HG02973 (cell line): ENCODE results near the gene C4A.
"Not testable (repeated sequence)": the region's sequence is repeated elsewhere in the genome, so short reads cannot be mapped to it uniquely, and the experiment has no call there.

ENCODE experiments used
- ATAC-seq: cut with Tn5 transposase; IDR thresholded peaks from one replicate; pipeline ENCODE4 v1.9.1; 2021; ENCODE audit warnings: moderate library complexity; ENCODE audit not compliant: unreplicated experiment

C4A gene

DNA sequence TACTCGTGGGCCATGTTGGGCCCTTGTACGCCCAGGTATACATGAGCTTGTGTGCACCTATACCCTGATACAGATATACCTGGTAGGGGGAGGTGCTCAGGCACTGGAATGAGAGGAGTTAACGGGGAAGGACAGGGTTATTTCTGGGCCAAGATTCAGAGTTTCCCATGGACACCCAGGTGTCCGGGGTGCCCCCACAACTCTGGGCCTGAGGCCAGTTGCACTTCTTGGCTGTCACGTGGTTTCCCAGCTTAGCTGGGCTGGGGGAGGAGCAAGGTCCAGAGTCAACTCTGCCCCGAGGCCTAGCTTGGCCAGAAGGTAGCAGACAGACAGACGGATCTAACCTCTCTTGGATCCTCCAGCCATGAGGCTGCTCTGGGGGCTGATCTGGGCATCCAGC lies at the start of gene C4A:
C4A (plus strand) TSS at position 314 of the 400 bp plus-strand sequence; CDS start at position 365, 51 bp downstream.
- not testable (repeated sequence) for ATAC-seq

DNA sequence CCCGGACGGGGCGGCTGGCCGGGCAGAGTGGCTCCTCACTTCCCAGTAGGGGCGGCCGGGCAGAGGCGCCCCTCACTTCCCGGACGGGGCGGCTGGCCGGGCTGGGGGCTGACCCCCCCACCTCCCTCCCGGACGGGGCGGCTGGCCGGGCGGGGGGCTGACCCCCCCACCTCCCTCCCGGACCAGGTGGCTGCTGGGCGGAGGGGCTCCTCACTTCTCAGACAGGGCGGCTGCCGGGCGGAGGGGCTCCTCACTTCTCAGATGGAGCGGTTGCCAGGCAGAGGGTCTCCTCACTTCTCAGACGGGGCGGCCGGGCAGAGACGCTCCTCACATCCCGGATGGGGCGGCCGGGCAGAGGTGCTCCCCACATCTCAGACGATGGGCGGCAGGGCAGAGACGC lies 49.7 kb upstream of the C4A start:
- not testable (repeated sequence) for ATAC-seq

DNA sequence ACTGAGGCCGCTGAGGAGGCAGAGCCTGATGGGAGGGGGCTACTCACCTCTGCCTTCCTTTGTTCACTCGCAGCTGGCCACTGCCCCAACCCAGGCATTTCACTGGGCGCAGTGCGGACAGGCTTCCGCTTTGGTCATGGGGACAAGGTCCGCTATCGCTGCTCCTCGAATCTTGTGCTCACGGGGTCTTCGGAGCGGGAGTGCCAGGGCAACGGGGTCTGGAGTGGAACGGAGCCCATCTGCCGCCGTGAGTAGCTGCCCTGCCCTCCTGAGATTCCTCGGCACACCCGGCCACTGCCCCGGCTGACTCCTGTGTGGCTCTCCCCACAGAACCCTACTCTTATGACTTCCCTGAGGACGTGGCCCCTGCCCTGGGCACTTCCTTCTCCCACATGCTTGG lies 48.3 kb upstream of the C4A start:
- no peak for ATAC-seq

DNA sequence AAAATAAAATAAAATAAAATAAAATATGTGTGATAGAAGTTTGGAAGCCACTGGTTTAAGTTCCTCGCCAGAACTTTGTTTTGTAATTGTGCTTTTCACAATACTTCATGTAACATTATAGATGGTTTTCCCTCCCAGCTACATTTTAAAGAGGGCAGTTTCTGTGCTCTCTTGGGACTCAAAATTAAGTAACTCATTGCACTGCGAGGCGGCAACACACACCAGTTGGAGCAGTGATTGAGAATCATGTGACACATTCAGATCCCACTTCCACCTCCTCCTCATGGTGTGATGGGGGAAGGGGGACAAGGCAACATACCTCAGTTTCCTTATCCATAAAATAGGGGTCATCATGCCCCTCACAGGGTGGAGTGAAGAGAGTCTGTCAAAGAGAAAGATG lies 46.8 kb upstream of the C4A start:
- no peak for ATAC-seq

DNA sequence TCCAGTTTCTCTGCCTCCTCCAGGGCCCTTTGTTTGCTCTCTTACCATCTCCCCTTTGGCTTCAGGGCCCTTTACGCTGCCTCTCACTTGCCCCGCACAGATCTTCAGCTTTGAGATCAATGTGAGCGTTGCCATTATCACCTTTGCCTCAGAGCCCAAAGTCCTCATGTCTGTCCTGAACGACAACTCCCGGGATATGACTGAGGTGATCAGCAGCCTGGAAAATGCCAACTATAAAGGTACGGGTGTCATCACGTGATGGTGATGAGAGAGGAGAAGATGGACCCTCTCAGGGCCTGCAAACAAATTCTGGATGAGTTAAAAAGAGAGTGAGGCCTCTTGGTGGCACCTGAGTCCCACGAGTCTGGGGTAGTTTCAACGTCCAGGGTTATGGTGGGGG lies 46.0 kb upstream of the C4A start:
- no peak for ATAC-seq

DNA sequence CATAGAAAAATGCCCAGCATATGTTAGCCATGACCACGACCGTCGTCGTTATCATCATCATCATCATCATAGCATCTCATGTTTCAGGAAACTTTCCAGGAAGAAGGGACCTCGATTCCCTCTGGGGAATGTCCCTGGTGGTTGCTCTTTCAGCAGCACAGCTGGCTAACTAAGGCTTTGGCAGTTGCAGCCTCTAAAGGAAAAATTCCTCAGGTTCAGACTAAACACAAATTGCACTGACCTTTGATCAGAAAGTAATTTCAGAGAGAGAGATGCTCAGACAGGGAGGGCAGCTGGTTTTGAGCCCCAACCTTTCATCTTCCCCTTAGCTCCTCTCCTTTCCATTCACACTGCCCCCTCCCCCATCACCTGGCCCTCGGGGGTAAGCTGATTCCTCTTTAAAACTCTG lies 41.6 kb upstream of the C4A start:
- ATAC-seq, result no peak

DNA sequence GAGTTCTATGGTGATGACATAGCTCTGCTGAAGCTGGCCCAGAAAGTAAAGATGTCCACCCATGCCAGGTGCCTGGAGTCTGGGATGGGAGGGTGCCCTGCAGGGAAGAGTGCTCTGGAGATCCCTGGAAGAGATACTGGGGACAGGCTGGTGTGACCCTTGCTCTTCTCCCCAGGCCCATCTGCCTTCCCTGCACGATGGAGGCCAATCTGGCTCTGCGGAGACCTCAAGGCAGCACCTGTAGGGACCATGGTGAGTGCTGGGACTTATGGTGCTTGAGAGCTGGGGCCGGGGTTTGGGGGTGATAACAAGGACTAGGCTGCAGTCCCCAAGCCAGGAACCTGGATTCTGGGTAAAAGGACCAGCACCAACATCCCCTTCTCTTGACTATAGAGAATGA lies 38.1 kb upstream of the C4A start:
- ATAC-seq, result no peak

DNA sequence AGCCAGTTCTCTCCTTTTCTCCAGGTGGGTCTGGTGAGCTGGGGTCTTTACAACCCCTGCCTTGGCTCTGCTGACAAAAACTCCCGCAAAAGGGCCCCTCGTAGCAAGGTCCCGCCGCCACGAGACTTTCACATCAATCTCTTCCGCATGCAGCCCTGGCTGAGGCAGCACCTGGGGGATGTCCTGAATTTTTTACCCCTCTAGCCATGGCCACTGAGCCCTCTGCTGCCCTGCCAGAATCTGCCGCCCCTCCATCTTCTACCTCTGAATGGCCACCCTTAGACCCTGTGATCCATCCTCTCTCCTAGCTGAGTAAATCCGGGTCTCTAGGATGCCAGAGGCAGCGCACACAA lies 36.7 kb upstream of the C4A start:
- no peak for ATAC-seq

DNA sequence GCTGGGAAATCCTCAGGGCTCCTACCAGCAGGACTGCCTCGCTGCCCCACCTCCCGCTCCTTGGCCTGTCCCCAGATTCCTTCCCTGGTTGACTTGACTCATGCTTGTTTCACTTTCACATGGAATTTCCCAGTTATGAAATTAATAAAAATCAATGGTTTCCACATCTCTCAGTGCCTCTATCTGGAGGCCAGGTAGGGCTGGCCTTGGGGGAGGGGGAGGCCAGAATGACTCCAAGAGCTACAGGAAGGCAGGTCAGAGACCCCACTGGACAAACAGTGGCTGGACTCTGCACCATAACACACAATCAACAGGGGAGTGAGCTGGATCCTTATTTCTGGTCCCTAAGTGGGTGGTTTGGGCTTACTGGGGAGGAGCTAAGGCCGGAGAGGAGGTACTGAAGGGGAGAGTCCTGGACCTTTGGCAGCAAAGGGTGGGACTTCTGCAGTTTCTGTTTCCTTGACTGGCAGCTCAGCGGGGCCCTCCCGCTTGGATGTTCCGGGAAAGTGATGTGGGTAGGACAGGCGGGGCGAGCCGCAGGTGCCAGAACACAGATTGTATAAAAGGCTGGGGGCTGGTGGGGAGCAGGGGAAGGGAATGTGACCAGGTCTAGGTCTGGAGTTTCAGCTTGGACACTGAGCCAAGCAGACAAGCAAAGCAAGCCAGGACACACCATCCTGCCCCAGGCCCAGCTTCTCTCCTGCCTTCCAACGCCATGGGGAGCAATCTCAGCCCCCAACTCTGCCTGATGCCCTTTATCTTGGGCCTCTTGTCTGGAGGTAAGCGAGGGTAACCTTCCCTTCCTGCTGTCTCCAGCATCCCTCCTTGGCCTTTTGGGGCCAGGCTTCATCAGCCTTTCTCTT lies 36.1 kb upstream of the C4A start, which contains the start of gene CFB:
CFB (plus strand) TSS at position 589 of the 863 bp plus-strand sequence; CDS start at position 716, 127 bp downstream.
- ATAC-seq, result no peak

DNA sequence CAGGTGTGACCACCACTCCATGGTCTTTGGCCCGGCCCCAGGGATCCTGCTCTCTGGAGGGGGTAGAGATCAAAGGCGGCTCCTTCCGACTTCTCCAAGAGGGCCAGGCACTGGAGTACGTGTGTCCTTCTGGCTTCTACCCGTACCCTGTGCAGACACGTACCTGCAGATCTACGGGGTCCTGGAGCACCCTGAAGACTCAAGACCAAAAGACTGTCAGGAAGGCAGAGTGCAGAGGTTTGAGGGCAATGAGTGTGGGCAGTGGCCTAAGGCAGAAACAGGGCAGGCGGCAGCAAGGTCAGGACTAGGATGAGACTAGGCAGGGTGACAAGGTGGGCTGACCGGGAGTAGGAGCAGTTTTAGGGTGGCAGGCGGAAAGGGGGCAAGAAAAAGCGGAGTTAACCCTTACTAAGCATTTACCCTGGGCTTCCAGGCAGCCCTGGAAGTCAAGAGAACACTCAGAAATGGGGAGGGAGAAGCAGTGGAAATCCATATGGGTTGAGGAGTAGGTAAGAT lies 35.4 kb upstream of the C4A start:
- ATAC-seq, result no peak

DNA sequence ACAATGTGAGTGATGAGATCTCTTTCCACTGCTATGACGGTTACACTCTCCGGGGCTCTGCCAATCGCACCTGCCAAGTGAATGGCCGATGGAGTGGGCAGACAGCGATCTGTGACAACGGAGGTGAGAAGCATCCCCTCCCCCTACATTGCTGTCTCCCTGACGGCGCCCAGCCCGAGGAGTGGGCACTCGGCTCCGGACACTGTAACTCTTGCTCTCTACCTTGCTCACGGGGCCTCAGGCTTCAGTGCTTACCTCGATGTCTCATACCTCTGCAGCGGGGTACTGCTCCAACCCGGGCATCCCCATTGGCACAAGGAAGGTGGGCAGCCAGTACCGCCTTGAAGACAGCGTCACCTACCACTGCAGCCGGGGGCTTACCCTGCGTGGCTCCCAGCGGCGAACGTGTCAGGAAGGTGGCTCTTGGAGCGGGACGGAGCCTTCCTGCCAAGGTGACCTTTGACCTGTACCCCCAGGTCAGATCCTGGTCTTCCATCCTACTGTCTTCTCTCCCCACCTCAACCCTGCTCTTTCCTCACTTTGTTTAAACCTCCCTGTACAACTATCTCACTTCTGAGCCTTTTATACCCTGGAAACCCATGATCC lies 34.7 kb upstream of the C4A start:
- no peak for ATAC-seq

DNA sequence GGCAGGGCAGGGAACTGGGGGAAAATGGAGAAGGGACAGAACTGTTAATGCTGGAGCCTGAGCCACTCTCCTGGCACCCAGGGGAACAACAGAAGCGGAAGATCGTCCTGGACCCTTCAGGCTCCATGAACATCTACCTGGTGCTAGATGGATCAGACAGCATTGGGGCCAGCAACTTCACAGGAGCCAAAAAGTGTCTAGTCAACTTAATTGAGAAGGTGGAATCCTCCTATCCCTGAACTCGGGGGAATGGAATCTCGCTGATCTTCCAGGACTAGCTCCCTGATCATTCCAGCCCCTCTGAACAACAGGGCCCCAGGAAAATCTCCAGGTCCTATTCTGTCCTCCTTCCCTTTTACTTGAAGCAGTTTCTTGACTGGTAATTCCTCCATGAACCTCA lies 34.0 kb upstream of the C4A start:
- ATAC-seq, result no peak

DNA sequence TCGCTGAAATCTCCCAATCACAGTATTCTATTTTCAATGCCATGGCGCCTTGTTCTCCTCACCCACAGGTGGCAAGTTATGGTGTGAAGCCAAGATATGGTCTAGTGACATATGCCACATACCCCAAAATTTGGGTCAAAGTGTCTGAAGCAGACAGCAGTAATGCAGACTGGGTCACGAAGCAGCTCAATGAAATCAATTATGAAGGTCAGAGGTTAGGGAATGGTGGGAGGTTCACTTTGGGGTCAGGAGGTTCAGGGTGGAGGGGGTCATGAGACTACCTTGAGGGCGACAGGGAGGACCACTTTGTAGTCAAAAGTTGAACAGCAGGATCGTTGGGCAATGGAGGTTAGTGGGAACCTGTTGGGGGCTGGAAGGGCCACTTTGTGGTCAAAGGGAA lies 33.6 kb upstream of the C4A start:
- no peak for ATAC-seq

DNA sequence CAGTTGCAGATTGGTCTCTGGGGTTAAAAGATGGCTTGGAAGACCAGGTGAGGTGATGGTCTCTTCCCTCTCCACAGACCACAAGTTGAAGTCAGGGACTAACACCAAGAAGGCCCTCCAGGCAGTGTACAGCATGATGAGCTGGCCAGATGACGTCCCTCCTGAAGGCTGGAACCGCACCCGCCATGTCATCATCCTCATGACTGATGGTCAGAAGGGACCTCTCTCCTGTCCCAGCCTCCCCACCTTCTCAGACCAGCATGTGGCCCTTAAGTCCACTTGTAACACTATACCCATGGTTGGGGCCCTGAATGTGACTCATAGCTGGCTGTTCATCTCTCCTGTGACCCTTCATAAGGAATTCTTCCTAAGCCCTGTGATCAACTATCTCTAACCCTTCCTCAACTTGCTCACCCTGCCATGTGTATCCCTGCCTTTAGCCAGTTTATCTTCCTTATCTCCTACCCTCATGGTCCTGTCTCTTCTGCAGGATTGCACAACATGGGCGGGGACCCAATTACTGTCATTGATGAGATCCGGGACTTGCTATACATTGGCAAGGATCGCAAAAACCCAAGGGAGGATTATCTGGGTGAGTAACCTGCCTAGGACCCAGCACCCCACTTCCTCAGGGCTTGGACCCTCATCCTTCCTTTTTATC lies 33.0 kb upstream of the C4A start:
- no peak for ATAC-seq

DNA sequence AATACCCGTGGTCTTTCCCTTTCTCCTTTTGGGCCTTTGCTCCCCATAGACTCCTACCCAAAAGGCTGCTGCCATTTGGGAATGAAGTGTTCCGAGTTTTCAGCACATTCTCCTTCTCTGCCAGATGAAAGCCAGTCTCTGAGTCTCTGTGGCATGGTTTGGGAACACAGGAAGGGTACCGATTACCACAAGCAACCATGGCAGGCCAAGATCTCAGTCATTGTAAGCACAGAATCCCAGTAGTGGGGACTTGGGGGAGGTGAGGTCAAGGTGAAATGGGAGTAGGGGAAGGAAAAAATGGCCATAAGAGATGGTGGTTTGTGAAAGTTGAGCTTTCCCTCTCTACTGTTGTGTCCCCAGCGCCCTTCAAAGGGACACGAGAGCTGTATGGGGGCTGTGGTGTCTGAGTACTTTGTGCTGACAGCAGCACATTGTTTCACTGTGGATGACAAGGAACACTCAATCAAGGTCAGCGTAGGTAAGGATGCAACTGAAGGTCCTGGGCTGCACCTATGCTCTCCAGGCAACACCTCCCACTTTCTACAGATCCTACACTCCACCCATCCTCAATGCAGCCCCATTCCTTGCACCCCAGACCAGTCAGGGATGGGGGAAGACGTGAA lies 31.8 kb upstream of the C4A start:
- no peak for ATAC-seq

DNA sequence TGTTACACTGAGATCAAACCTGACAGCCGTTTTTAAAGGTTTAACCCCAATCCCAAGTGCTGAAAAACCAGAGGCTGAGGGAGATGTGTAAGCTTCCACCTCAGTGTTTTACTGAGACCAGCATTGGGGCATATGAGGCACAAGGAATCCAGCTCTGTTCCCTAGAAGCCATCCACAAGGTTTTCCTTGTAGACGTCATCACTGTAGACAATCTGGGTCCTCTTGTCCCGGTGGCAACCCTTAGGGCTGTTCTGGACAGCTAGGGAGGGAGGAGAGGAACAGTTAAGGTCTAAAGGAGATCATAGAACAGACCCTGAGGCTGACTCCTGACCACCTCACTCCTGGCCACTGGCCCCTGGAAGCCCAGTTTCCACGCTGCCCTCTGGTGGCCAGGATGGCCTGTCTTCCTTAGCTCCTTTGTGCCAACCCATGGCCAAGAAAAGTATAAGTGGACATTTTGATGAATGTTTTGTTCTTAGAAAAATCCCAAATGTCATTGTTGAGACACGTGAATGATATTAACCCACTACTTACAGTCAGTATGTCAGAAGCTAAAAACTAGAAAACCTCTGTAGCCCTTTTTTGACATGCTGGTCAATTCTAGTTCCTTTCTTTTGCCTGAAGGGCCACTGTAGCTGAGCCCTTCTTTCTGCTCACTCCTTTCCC lies 29.6 kb upstream of the C4A start:
- ATAC-seq, result no peak

DNA sequence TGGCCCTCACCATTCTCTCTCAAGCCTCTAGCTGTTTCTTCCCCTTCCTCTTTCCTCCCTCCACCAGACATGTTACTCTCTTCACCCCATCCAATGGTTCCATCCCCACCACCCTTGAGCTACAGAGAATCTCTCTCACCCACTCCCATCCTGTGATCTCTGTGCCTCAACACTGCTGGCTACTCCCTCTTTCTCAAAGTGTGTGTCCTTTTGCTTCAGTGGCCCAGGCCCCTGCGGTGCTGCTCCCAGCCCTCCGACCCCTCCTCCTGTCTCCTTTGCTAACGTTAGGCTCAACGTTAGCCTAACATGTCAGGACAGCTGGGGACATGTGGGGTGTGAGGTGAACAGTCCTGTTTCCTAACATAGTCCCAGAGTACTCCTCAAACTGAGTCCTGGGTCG lies 29.0 kb upstream of the C4A start:
- no peak for ATAC-seq

DNA sequence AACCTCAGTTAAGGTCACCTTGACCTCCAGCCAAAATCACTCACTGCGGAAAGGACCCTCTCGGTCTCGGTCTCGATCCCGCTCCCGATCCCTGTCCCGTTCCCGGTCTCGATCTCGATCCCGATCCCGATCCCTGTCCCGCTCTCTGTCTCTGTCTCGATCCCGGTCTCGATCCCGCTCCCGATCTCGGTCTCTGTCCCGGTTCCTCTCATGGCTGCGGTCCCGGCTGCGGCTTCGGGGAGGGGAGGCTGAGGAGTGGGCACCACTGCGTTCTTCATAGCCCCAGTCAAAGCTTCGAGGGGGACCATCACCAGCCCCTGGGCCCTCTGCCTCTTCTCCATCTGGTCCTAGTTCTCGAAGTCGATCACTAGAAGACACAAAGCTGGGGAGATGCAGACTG lies 27.3 kb upstream of the C4A start:
- no peak for ATAC-seq

DNA sequence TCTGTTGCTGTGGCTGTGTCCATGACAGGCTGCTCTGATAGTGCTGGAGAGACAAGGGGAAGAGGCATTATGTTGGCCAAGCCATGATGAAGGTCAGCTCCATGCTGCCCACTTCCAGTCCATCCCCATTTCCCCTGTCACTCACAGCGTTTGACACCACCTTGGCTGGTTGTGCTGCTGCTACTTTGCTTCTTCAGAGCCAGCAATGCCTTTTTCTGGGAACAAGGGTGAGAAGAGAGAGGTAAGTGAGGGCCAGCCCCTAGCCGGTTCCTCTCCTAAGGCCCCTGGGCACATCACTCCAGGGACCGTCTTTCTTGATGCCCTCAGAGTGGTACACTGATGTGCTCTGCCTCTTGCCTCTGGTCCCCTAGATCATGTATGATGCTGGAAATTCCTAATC lies 25.1 kb upstream of the C4A start:
- ATAC-seq, result no peak

DNA sequence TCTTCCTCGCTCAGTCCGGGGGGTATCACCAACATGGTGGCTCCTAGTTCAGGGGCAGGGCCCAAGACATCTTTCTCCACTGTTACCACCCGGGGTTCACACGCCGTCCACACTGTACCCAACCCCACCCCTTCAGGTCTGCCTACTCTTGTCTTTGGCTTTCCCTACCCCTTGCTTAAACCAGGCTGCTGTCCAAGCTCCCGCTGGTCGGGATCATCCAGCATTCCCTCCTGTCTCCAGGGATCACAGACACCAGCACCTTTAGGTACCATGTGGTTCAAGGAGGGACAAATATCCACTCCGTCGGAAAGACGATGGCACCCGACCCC lies 23.5 kb upstream of the C4A start:
- ATAC-seq, result no peak
